ENCODE results near the gene PCYT1A. TPM values are rescaled to one million over a fixed set of nuclear protein-coding genes. Genes with fewer than 3 reads are reported as not detected.

The PCYT1A gene
- total RNA-seq, 1 experiment from 2014 or later, result 41.4 TPM

Other genes with a start within 250 kb of the PCYT1A start
- gene TFRC, start 205.6 kb downstream of the PCYT1A start, total RNA-seq (2014; rRNA removed; shearing (Covaris generic)), result 89.1 and 129 TPM in 2 replicates
- not detected in 2 replicates for gene ZDHHC19, start 76.3 kb downstream of the PCYT1A start, total RNA-seq (2014; rRNA removed; shearing (Covaris generic))
- gene SLC51A, start 71.2 kb downstream of the PCYT1A start, total RNA-seq (2014; rRNA removed; shearing (Covaris generic)), result not detected in 2 replicates
- 6.6 and 8.8 TPM in 2 replicates for gene DYNLT2B, start 30.5 kb upstream of the PCYT1A start, total RNA-seq (2014; rRNA removed; shearing (Covaris generic))
- gene TM4SF19, start 50.7 kb upstream of the PCYT1A start, total RNA-seq (2014; rRNA removed; shearing (Covaris generic)), result not detected in 2 replicates
- 19.0 and 22.2 TPM in 2 replicates for gene UBXN7, start 144.7 kb upstream of the PCYT1A start, total RNA-seq (2014; rRNA removed; shearing (Covaris generic))
- gene RNF168, start 216.0 kb upstream of the PCYT1A start, total RNA-seq (2014; rRNA removed; shearing (Covaris generic)), result 9.5 and 13.6 TPM in 2 replicates
- gene SMCO1, start 227.6 kb upstream of the PCYT1A start, total RNA-seq (2014; rRNA removed; shearing (Covaris generic)), result not detected in 2 replicates

Data from G401 (cell line).